Measurements from ENCODE around the gene CHD1.

DNA sequence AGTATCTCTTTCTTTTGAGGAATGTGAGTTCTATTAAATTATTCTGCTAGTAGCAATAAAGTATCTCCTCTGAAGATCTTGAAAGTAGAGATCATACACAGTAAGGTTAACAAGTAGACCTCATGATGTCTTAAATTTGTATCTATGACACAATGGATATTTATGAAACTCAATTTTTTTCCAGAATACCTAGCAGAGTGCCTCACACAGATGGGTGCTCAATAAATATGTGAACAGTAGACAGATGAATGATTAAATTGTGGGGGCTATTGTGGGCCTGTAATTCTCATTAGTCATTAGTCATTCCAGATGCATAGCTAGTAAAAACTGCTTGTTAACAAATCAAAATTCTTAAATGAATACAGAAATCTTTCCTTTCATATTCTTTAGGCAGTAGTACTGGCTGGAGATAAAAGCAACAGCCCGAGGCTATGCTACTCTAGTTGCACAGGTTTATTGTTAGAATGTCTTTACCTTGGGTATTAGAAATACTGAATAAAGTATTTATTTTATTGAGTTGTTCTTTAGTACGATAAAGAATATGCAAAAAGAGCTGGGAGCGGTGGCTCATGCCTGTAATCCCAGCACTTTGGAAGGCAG is 22.0 kb downstream of the CHD1 start:
- TF ChIP-seq, protein P1, sequence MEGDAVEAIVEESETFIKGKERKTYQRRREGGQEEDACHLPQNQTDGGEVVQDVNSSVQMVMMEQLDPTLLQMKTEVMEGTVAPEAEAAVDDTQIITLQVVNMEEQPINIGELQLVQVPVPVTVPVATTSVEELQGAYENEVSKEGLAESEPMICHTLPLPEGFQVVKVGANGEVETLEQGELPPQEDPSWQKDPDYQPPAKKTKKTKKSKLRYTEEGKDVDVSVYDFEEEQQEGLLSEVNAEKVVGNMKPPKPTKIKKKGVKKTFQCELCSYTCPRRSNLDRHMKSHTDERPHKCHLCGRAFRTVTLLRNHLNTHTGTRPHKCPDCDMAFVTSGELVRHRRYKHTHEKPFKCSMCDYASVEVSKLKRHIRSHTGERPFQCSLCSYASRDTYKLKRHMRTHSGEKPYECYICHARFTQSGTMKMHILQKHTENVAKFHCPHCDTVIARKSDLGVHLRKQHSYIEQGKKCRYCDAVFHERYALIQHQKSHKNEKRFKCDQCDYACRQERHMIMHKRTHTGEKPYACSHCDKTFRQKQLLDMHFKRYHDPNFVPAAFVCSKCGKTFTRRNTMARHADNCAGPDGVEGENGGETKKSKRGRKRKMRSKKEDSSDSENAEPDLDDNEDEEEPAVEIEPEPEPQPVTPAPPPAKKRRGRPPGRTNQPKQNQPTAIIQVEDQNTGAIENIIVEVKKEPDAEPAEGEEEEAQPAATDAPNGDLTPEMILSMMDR (conservative IDR thresholded peaks at IDR 0.05; ENCODE audit: low read length), result no peak
- no peak for TF ChIP-seq EZH2phosphoT487 (IDR thresholded peaks at IDR 0.05; ENCODE audit: borderline replicate concordance)
